Psoas muscle (tissue), 8 donors: ENCODE results near the gene RAX. TPM values are rescaled to one million over a fixed set of nuclear protein-coding genes. Genes with fewer than 3 reads are reported as not detected.

Experiments used
- ATAC-seq, 4 donors: fragments of 200-7000 bp; cut with Tn5 transposase; one replicate each; pipeline ENCODE4 v1.9.1; 2020; ENCODE audit warnings: moderate library complexity in 3 of 4, mild to moderate bottlenecking in 2 of 4
- DNase-seq, 2 donors: peaks; one replicate each; pipeline ENCODE4 v3.0.0-alpha.2; 2020
- H3K27ac ChIP-seq: fragments of 200-600 bp; one replicate; pipeline ENCODE4 v1.8.0; 2022
- H3K27me3 ChIP-seq, 3 donors: fragments of 200-600 bp in 1 of 3; one replicate each; pipeline versions ENCODE4 v1.6.1 to v1.8.0; 2013 to 2022; ENCODE audit warnings: low read length in 2 of 3, mild to moderate bottlenecking in 2 of 3, moderate library complexity in 1 of 3; ENCODE audit not compliant: insufficient read depth in 3 of 3
- H3K36me3 ChIP-seq, 2 donors: fragments of 200-600 bp in 1 of 2; one replicate each; pipeline versions ENCODE4 v1.6.1 to v1.8.0; 2013 to 2022; ENCODE audit warnings: low read depth in 1 of 2, mild to moderate bottlenecking in 1 of 2, moderate library complexity in 1 of 2; ENCODE audit not compliant: insufficient read depth in 1 of 2
- H3K4me1 ChIP-seq: fragments of 200-600 bp; one replicate; pipeline ENCODE4 v1.8.0; 2022
- H3K4me3 ChIP-seq: fragments of 200-600 bp; one replicate; pipeline ENCODE4 v1.8.0; 2022; ENCODE audit warnings: mild to moderate bottlenecking
- H3K9me3 ChIP-seq: fragments of 200-600 bp; one replicate; pipeline ENCODE4 v1.8.0; 2022
- WGBS, 3 donors: extraction: QIAGEN DNeasy Blood & Tissue Kit; methylation state at CpG; one replicate each; pipeline versions ENCODE4 v1.1.6 to v1.1.7; 2013; 5-methylcytosine and 5-hydroxymethylcytosine counted together
- intact Hi-C, 2 donors: fragments of 100-400 bp; cut with DNase I; formaldehyde crosslinking; loops; one replicate each; pipeline versions ENCODE4 v1.11.0 to v1.14.2; 2022
- polyA plus RNA-seq, 3 donors: library from polyadenylated mRNA; stranded (reverse); fragments of 200-250 nt; gene quantifications; one replicate each; pipeline ENCODE4 v1.2.3, GENCODE V29; 2013
- total RNA-seq, 4 donors: library from RNA; stranded (reverse); fragmentation: NEBNext Ultra II Directional in 2 of 4; extraction: Animal tissue kit (Norgen Biotek cat#: 25700) in 2 of 4; gene quantifications; one replicate each; pipeline versions ENCODE4 v1.2.1 to v1.2.4, GENCODE V29; 2021 to 2023
- TF ChIP-seq, protein P1 (sequence below): fragments of 200-600 bp; IDR thresholded peaks from one replicate; pipeline ENCODE4 v1.8.0; 2022; ENCODE audit warnings: antibody characterized with exemption
- donor health status: healthy with polysubstance abuse.
- donor health status: DM: no; HTN: no; CAD: no; lungs with moderate emphysema.
- donor health status: Bipolar disorder and iron deficiency.
- donor health status: healthy.
- donor health status: DM: yes; HTN: yes; CAD: no.
- donor health status: DM: no; HTN: no; CAD: no.
- donor health status: DM: no; HTN: no; CAD: no.
- donor health status: DM: yes; HTN: yes; CAD: no.

RAX gene
- total and polyA plus RNA-seq, 7 donors, result not detected

DNA sequence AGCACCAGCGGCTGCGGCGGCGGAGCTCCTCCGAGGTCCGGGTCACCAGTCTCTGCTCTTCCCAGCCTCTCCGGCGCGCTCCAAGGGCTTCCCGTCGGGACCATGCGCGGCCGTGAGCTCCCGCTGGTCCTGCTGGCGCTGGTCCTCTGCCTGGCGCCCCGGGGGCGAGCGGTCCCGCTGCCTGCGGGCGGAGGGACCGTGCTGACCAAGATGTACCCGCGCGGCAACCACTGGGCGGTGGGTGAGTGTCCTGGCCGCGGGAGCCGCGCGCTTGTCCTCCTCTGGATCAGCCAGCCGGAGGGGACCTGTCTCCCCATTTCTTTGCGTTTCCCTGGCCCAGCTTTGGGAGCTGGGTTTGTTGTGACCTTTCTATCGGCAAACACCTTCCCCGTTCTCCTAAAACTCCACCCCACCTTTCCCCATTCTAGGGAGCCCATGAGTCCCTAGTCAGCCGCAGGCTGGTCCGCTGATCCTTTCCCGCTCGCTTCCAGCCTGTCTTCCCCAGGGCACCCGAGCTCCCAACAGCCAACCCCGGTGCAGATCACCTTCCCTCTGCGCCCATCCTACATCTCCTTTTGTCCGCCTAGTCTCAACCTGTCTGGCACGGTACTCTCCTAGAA lies 53.0 kb downstream of the RAX start:
- Histone ChIP-seq H3K9me3 (no peaks in the 10 kb centered on the region), H3K27me3 (peaks cover 0 to 67% (median 22%) of the 10 kb centered on the region in 3 donors), H3K4me1 (no peaks in the 10 kb centered on the region), H3K27ac (no peak overlapping the region), H3K36me3 (no peaks in the 10 kb centered on the region), H3K4me3 (no peak overlapping the region)
- ATAC-seq (no peak), DNase-seq (no peak)
- 1 to 2% (median 1%) methylated on average over 24 to 46 of the region's 46 CpGs for WGBS, 3 donors
- TF ChIP-seq, protein P1, sequence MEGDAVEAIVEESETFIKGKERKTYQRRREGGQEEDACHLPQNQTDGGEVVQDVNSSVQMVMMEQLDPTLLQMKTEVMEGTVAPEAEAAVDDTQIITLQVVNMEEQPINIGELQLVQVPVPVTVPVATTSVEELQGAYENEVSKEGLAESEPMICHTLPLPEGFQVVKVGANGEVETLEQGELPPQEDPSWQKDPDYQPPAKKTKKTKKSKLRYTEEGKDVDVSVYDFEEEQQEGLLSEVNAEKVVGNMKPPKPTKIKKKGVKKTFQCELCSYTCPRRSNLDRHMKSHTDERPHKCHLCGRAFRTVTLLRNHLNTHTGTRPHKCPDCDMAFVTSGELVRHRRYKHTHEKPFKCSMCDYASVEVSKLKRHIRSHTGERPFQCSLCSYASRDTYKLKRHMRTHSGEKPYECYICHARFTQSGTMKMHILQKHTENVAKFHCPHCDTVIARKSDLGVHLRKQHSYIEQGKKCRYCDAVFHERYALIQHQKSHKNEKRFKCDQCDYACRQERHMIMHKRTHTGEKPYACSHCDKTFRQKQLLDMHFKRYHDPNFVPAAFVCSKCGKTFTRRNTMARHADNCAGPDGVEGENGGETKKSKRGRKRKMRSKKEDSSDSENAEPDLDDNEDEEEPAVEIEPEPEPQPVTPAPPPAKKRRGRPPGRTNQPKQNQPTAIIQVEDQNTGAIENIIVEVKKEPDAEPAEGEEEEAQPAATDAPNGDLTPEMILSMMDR, result no peak
- intact Hi-C loops, result no loop called here

DNA sequence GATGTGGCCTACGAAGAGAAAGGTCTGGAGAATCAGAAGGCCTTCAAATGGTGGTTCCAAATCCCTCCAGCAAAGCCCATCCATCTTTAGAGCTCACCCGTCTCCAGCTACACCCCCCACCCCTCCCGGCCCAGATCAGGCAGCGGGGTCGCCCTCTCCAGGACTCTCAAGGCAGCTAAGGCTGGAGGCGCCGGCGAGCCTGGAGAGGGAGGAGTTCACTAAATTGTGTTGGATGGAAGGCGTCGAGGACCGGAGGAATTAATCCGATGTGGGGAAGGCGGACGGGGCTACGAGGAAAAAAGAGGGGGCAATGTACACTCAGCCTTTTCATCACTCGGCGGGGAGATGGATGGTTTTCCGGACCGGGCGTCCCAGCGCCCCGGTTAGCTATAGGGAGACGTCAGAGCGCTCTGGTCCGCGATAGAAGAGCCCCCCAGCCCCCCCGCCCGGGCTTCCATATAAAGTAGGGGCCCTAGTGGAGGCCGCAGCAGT lies 53.5 kb downstream of the RAX start, which contains the start of gene GRP:
GRP (plus strand) TSS at position 487 of the 492 bp plus-strand sequence. CDS start 108 bp downstream, outside the sequence.
- Histone ChIP-seq H3K27ac (no peak within 1 kb of the TSS), H3K36me3 (no peaks in the 10 kb centered on the region), H3K4me3 (no peak within 1 kb of the TSS), H3K4me1 (no peaks in the 10 kb centered on the region), H3K27me3 (peaks cover 0 to 71% (median 22%) of the 10 kb centered on the region in 3 donors), H3K9me3 (no peaks in the 10 kb centered on the region)
- WGBS, 3 donors, result 1 to 2% (median 2%) methylated on average over 27 to 29 of the region's 29 CpGs
- no peak for ATAC-seq
- intact Hi-C loops, result no loop called here
- TF ChIP-seq, protein P1, result no peak
- no peak for DNase-seq

DNA sequence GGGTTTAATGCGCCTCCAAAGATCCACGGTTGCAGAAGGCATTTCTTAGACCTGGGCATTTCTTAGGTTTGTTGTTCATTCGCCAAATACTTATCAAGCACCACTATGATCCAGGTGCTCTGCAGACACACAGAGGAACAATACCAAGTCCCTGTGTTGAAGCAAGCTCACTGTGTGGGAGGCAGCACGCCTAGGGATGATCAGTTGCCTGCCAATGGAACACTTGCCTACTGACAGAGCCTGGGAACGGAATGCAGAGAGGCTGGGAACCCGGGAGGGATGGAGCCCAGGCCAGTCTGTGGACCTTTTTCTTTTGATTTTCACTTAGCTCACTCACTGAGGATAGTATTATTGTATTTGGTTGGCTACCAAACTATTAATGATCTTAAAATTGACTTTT lies 55.2 kb downstream of the RAX start:
- WGBS, 3 donors, result 71 to 75% (median 71%) methylated on average over 6 of the region's 6 CpGs
- ATAC-seq (no peak), DNase-seq (no peak)
- intact Hi-C loops, result no loop called here
- Histone ChIP-seq H3K4me3 (no peak overlapping the region), H3K4me1 (no peaks in the 10 kb centered on the region), H3K27me3 (peaks cover 0 to 70% (median 22%) of the 10 kb centered on the region in 3 donors), H3K9me3 (no peaks in the 10 kb centered on the region), H3K36me3 (no peaks in the 10 kb centered on the region), H3K27ac (no peak overlapping the region)
- TF ChIP-seq, protein P1, result no peak

Other genes starting within 250 kb of the RAX start
- gene SEC11C, start 133.6 kb downstream of the RAX start, total RNA-seq, result 10 to 100 TPM; 11.3 to 19.5 (median 15.9) TPM
- gene SEC11C, start 133.6 kb downstream of the RAX start, polyA plus RNA-seq, result 10 to 100 TPM; 13.4 to 27.7 (median 23.4) TPM
- not detected for gene GRP, start 53.3 kb downstream of the RAX start, total RNA-seq
- not detected for gene GRP, start 53.3 kb downstream of the RAX start, polyA plus RNA-seq
- not detected for gene CPLX4, start 45.2 kb upstream of the RAX start, total RNA-seq
- not detected for gene CPLX4, start 45.2 kb upstream of the RAX start, polyA plus RNA-seq
- 10 to 100 TPM; 31.3 to 64.0 (median 41.9) TPM for gene LMAN1, start 85.8 kb upstream of the RAX start, total RNA-seq
- 10 to 100 TPM; 15.7 to 34.5 (median 17.4) TPM for gene LMAN1, start 85.8 kb upstream of the RAX start, polyA plus RNA-seq